Pulmonary artery endothelial cell (primary cell): ENCODE measurements around the gene ZFYVE27. TPM values are rescaled to one million over a fixed set of nuclear protein-coding genes. Genes with fewer than 3 reads are reported as not detected.
A peak's percentile ranks its signal among the peaks of the same experiment; 100 is the strongest.

ENCODE experiments used
- DNase-seq: peaks from one replicate; pipeline ENCODE4 v3.0.0-alpha.2; 2011; ENCODE audit warnings: low read depth, low spot score
- total RNA-seq: library from RNA; depleted of rRNA; stranded (reverse); fragments of >200 nt; gene quantifications from 2 replicates; pipeline ENCODE4 v1.2.3, GENCODE V29; 2014

ZFYVE27 gene
- total RNA-seq, 1 donor from 2014 or later: 16.0 TPM

DNA sequence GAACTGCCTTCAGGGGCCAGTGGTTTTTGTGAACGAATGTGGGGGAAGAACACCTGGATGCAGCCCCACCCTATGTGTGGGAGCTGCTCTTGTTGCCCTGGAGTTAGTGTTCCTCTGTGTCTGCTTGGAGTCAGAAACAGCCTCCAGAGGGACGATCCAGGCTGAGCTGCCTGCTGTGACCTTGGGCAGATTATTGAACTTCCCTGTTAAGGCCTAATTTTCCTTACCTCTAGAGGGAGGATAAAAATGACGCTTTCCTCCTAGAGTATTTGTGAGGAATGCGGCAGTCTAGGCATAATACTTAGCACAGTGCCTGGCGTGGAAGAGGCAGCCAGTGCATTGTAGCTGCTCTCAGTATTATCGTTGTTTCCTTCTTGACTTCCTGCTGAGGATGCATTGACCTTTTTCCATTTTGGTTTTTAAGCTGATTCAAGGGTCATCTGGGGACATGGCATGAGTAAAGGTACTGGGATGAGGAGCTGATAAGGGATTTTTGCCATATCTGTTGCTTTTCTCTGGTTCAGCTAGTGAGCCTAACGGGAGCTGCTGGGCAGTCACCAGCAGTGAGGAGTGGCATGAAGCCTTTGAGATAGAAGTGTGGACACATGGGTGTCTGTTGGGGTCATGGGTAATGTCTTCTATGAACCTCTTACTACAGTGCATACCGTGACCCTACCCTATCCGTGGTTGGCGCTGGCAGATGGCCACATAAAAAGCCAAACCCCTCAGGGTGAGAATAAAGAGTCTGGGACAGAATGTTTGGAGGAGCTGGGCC is 6.4 kb downstream of the ZFYVE27 start:
- DNase-seq: no peak

DNA sequence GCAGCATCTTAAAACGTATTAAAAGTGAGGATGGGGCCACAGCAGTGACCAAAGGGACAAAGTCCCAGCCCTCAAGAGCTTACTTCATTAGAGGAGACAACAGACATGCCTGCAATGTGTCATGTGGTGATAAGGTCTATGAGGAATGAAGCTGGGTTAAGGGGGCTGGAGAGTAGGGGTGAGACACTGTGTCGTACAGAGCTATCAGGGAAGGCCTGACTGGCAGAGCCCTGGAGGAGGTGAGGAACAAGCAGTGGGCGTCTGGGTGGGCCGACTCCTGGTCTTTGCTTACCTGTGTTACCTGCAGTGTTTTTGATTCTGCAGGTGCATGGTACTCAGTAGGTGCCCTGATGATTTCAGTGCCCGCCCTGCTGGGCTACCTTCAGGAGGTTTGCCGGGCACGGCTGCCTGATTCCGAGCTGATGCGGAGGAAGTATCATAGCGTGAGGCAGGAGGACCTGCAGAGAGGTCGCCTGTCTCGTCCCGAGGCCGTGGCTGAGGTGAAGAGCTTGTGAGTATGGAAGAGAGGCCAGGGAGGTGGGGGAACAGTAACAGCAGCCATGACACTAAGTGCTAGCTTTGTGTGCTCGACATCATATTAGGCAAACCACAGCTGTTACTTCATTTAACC is 7.6 kb downstream of the ZFYVE27 start:
- no peak for DNase-seq

DNA sequence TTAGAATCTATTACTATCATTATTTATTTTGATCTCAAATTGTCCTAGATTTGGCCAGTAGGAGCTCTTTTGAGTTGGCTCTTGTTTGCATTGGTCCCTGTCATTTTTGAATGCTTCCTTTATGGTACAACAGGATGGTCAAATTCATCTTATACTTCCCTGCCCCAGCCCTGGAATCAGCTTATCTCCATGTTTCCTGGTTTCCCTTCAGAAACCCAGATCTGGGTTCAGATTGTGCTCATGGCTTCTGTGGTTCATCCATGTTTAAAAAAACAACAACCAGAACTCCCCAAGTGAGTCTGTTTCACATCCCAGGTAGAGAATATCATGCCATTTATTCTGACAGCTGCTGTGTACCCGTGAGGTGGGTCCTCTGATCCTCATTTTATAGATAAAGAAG is 10.6 kb downstream of the ZFYVE27 start:
- DNase-seq: no peak

DNA sequence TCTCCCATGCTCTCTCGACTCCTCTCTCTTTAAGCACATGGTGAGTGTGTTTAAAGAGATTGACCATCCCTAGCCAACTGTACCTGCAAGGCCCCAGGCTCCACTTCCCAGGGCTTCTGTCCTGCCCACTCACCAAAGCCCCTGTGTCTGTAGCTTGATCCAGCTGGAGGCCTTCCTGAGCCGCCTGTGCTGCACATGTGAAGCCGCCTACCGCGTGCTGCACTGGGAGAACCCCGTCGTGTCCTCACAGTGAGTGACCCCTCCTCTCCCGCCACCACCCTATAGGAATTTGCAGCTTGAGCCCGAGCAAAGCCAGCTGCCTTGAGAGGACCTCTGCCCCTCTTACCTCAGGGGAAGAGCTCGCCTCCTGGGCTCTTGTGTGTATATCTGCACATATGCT is 11.2 kb downstream of the ZFYVE27 start:
- DNase-seq: no peak

DNA sequence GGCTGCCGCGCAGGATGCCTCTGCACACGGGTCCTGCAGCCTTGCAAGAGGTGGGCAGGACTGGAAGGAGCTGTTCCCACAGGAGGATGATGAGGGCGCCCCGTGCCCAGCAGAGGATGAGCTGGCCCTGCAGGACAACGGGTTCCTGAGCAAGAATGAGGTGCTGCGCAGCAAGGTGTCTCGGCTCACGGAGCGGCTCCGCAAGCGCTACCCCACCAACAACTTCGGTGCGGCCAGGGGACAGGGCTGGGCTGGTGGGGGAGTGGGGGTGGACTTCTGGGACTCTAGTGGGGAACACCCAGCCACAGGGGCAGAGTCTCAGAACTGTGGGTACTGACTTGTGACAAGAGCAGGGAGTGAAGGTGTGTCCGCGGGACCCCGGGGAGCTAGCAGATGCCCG is 16.0 kb downstream of the ZFYVE27 start:
- no peak for DNase-seq

DNA sequence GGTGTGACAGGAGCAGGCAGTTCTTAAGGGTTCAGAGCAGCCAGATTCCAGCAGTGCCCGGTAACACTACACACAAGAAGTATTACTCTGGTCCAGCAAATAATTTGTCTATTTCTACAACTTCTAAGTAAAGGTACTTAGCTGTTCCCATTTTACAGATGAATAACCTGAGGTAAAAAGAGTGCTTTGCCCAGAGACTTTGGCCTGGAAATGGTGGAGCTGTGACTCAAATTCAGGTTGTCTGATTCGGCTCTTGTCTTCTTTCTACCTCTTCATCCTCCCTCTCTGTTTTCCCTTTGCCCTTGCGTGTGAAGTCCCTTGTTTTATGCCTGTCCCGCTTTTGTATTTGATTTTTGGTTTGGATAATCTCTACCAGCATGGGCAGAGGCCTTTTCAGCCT is 17.8 kb downstream of the ZFYVE27 start:
- DNase-seq: no peak

DNA sequence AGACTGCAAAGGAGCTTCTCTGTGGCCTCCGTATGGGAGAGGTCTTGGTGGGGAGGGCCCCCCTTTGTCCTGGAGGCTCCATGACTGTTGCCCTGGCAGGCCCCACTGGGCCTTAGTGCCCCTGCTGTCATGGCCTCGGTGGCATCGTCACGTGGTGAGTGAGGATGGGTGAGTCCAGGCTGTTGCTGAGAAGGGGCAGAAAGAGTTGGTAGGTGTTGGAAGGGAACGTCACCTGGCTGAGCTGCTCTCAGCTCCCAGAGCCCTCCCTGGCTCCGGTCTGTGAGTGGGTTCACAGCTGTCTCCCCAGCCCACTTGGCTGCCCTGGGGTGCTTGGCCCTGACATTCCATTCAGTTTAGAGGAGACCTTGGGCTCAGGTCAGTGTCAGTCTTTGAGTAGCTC is 18.8 kb downstream of the ZFYVE27 start:
- no peak for DNase-seq

DNA sequence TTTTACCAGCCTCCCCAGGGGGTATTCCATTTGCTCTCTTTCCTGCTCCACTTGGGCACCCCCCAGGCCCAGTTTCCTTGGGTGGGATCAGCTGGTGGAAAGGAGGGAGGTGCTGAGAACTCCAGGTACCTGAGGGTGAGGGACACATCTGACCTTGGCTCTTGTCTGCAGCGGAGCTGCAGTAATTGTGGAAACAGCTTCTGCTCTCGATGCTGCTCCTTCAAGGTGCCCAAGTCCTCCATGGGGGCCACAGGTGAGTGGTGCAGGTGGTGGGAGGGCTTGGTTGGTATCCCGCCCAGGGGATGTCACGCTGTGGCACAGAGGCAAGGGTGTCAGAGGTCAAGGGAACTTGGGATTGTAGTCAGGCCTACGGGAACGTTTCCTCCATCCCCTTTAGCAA is 20.5 kb downstream of the ZFYVE27 start:
- DNase-seq: no peak

DNA sequence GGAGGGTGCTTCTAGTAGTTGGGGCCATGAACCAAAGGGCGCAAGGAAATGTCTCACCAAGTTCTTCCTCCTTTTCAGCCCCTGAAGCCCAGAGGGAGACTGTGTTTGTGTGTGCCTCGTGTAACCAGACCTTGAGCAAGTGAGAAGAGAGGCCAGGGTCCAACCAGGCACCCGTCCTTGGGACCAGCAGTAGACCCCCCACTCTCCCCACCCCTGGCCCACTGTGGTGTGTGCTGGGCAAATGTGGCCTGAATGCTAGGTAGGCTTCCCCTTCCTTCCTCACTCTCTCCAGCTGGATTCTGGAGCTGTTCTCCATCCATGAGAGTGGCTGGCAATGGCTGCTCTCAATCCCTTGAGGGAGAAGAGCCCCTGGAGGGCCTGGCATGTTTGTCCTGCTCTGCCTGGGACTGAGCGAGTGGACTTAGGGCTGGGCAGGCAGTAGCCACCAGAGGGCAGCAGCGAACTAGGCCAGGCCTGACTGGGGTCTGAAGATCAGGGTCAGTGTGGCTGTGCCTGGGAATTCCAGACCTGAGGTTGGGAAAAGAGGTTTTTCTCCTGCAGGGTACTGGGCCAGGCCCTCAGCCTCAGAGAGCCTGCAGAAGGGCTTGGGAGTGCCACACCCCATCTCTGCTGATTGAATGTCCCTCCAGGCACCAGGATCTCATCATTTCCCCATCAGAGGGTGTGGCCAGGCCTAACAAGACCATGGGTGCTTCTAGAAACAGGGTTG is 22.4 kb downstream of the ZFYVE27 start:
- DNase-seq: peak; percentile 39

DNA sequence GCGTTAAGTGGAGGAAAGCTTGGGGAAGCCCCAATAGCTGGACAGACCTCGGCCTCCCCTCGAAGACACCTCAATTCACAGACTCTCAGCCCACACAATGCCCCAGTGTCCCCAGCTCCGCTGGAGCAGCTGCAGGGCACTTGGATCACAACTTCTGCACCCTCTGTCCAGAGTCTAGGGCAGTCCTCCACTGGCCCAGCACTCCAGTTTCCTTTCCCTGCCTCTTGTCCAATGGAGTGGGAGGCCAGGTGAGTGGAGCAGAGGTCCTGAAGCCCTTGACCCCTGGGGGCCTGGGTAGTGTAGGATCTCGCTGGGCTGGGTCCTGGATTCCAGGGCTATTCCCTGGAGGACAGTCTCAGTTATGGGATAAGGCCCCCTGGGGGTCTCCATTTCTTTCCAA is 23.0 kb downstream of the ZFYVE27 start:
- no peak for DNase-seq

DNA sequence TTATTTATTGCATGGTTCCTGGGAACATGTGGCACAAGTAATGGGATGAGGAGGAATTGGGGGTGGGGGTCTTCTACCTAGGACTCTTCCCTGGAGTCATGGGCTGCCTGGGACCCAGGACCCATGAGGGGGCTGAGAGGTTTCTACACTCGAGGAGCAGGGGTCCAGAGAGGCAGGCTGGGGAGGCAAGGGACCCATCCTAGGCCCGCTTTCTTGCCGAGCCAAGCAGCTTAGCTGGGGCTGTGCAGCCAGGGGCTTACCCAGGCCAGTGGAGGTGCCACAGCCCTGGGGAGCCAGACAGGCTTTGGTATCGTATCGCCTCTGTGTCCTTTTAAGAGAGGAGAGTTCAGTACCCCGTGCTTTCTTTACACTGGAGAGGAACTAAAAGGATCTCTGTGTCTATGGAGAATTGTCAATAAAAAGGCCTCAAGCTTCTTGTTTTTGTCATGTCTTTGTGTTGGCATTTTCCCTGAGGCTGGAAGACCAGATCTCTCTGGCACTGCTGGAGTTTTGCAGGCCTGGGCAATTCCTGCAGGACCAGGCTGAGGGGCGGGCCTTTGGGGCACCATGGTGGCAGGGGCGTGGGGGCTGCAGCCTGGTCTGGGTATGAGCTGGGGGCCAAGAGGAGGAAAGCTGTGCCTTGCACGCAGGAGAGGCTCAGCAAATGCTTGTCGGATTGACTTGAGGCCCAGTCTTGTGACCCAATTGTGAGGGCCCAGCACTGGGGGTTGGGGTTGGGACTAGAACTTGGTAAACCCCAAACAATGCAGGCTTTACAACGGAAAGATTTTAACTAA is 23.7 kb downstream of the ZFYVE27 start:
- no peak for DNase-seq

DNA sequence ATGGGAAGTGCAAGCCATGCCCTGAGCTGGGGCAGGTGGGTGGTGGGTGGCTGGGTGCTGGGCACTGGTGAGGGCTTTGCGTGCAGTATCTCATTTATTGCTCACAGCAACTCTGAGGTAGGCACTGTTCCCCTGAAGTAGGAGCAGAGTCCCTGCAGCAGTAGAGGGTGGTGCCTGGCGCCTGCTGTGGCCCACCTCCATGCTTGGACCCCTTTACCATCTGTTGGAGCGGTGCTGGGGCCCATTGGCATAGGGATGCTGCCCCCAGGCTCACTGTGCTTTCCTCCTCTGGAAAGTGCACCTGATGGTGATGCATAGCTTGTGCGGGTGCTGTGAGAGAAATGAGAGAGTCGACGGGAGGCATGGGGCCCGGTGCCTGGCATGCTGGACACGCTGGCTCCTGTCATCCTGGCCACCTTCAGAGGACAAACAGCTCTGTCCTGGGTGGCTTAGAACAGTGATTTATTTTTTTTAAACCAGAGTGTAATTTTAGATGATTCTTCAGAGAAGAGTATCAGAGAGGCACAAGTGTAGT is 24.5 kb downstream of the ZFYVE27 start:
- no peak for DNase-seq

DNA sequence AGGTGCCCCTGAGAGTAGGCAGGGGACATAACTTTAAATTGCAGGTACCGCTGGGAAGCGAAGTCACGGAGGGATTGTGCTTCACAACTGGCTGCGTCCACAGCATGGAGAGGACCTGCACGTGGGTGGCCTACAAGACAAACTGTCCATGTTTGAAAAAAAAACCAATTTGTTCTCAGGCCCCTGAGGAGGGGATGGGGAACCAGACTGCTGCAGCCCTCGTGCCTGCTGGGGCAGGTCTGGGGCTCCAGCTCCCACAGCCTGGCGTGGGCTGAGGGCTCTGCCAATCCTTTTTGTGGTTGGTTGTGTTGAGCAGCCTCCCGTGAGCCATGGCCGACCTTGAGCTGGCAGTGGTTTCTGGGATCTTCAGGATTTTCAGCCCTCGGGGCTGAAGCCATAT is 25.1 kb downstream of the ZFYVE27 start:
- DNase-seq: no peak

DNA sequence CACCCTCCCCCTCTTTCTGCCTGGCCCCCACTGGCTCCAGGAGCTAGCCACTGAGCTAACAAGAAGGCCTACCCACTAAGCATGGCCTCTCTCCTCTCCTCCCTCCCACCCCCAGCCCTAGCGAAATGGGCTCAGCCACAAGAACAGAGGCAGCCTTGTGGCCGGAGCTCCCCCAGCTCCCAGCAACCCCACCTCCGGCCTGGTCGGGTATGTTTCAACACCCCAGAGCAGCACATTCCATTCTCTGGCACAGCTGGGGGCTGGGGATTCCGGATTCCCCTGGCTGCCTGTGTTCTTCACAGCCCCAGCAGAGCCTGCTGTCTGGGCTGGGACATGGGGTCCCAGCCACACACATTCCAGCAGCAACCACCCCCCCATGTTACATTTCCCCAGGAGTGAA is 25.9 kb downstream of the ZFYVE27 start:
- DNase-seq: no peak

DNA sequence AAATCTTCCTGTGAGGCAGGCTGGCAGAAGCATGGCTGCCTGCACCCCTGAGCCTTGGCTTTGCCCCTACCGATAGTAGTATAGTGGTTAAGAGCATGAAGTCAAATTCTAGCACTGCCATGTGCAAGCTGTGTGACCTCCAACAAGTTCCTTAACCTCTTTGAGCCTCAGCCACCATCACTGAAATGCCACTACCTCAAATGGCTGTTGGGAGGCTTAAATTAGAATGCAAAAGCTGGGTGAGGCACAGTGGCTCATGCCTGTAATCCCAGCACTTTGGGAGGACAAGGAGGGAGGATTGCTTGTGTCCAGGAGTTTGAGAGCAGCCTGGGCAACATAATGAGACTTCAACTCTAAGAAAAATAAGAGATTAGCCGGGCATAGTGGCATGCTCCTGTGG is 26.5 kb downstream of the ZFYVE27 start:
- no peak for DNase-seq

DNA sequence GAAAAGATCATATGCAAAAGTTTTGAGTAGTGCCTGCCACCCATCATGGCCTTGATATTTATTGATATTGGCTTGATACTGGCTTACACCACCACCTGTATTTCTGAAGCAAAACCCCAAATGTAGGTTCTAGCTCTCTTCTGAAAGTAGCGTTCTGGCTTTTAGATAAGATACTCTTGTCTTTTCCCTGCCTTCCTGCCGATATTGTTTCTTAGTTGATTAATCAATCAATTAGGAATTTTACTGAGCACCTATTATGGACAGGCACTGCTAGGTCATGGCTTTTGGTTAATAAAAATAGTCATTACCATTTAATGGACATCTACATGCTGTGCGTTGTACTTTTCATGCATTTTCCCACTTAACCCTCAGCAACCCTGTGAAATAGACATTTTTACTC is 27.0 kb downstream of the ZFYVE27 start:
- no peak for DNase-seq

DNA sequence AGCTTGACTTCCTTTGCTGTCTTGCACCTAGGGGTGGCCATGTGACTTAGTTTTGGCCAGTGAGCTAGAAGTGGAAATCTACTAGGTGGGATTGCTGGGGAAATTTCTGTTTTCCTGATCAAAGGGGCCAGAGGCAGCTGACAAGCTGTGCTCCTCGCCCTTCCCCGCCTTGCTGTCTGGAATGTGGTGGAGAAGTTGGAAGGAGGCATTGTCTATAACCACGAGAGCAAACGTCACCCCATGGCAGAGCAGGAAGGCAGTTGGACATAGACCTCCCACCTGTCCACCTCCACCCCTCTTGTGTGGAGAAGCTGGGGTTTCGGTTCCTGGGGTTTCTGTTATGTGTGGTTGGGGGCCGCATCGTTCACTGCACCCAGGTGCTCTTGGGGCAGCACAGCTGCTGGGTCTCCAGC is 27.6 kb downstream of the ZFYVE27 start:
- DNase-seq: no peak

DNA sequence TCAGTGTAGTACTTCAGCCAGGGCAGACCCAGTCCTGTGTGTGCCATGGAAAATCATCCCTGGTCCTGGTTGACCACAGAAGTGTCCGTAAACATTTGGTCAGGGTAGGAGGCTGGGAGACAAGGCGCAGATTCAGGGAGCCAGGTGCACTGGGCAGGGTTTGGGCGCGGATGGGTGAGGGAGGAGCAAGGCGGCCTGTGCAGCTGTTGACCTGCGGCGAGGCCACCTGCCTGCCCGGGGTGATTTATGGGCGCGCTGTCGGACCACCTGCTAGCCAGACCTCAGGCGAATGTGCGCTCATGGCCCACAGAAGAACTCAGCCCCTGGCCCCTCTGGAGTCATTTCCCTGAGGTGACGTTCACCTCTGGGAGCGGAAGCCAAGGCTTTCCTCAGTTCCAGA is 28.3 kb downstream of the ZFYVE27 start:
- DNase-seq: no peak

DNA sequence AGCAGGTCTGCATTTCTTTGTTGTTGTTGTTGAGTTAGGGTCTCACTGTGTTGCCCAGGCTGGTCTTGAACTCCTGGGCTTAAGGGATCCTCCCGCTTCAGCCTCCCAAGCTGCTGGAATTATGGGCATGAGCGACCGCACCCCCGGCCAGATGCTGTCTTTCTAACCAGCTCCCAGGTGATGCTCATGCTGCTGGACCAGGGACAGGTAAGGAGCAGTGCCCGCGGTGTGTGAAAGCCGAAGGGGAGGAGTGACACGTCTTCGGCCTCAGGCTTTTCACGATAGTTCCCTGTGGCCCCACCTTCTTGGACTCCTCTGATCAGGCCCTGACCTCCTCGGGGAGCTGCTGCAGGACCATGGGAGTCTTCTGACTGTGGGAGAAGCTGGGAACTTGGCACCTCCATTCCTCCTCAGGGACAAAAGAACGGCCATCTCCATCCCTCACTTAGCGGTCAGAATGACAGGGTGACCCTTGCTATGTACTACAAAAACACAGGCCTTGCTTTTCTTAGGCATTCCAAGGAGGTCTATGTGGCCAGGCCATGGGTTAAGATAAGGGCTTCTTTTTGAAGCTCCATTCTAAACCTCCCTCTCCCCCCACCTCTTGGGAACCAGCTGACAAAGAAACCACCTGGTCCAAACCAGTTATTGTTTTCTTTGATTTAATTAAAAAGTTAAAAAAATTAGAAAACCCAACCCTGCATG is 29.3 kb downstream of the ZFYVE27 start:
- DNase-seq: no peak

DNA sequence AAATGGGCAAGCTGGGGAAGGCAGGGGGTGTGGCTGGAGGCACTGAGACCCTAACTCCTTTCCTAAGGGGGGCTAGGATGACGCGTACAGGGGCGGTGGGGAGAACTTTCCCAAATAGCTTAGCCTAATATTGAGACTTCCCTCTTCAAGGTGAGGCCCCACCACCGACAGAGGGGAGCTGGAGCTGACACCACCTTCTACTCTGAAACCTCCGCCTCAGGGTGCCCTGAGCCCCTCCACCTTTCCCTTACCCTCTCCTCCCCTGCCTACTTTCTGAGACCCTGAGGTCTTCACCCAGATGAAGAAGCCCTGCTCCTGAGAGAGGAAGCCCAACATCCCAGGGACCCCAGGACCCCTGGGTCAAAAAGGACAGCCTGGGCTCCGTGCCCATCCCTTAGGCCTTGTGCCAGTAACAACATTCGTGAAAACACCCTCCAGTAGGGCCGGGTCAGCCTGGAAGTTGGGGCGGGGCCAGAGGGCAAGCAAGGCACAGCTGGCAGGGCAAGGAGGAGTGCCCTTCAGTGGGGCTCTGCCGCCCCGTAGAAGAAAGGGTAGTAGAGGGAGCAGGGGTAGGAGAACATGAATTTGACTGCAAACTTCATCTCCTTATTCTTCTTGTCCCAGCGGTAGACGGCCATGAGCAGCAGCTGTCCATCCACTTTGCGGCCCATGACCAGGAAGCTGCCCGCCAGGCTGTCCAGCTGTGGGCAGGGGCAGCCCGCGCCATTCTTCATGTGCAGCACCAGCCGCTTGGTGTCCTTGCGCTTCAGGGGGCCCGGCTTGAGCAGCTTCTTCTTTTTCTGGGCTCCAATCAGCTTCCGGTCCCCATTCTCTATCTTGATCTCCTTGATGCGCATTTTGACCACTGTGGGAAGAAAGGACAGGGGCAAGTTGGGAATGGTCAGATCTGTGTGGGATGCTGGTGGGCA is 30.3 kb downstream of the ZFYVE27 start:
- DNase-seq: no peak
